ENCODE measurements around the gene SLC25A30.
"Not testable (repeated sequence)": the region's sequence is repeated elsewhere in the genome, so short reads cannot be mapped to it uniquely, and the experiment has no call there.

- TF ChIP-seq CTCF (IDR thresholded peaks at IDR 0.05); ZFX (IDR thresholded peaks at IDR 0.05; ENCODE audit: borderline replicate concordance): not testable (repeated sequence)
Measured at GRCh38 chr13:45426056-45426841, 8.1 kb upstream of the SLC25A30 start.

Data from 22Rv1 (cell line).